Hepatocyte (in vitro differentiated cells): ENCODE data around the gene SRRM3. TPM values are rescaled to one million over a fixed set of nuclear protein-coding genes. Genes with fewer than 3 reads are reported as not detected.

ENCODE experiments used
- DNase-seq: peaks from one replicate; pipeline ENCODE4 v3.0.0-alpha.2; 2016; ENCODE audit warnings: low spot score
- H2AFZ ChIP-seq: fragments of 200-600 bp; sonication (generic); 2 replicates; pipeline ENCODE4 v1.6.0; 2016; ENCODE audit warnings: antibody characterized with exemption, mild to moderate bottlenecking
- H3K27ac ChIP-seq: fragments of 200-600 bp; sonication (generic); 2 replicates; pipeline ENCODE4 v1.5.1; 2016; ENCODE audit warnings: mild to moderate bottlenecking
- H3K27me3 ChIP-seq: fragments of 200-600 bp; sonication (generic); 2 replicates; pipeline ENCODE4 v1.6.1; 2016
- H3K36me3 ChIP-seq: fragments of 200-600 bp; sonication (generic); replicated peaks from 2 replicates; pipeline ENCODE4 v1.5.1; 2016; ENCODE audit warnings: low read depth; ENCODE audit not compliant: insufficient read depth
- H3K4me1 ChIP-seq: fragments of 200-600 bp; sonication (generic); 2 replicates; pipeline ENCODE4 v1.5.1; 2016; ENCODE audit warnings: mild to moderate bottlenecking, moderate library complexity; ENCODE audit not compliant: insufficient read depth
- H3K4me2 ChIP-seq: fragments of 200-600 bp; sonication (generic); 2 replicates; pipeline ENCODE4 v1.6.0; 2016
- H3K4me3 ChIP-seq: fragments of 200-600 bp; sonication (generic); 2 replicates; pipeline ENCODE4 v1.5.1; 2016; ENCODE audit warnings: mild to moderate bottlenecking
- H3K79me2 ChIP-seq: fragments of 200-600 bp; sonication (generic); 2 replicates; pipeline ENCODE4 v1.6.0; 2017; ENCODE audit warnings: mild to moderate bottlenecking
- H3K9me2 ChIP-seq: fragments of 200-600 bp; sonication (generic); replicated peaks from 2 replicates; pipeline ENCODE4 v1.6.0; 2017; ENCODE audit warnings: mild to moderate bottlenecking; ENCODE audit not compliant: insufficient read depth
- H3K9me3 ChIP-seq: fragments of 200-600 bp; sonication (generic); 2 replicates; pipeline ENCODE4 v1.5.1; 2016; ENCODE audit warnings: low read depth, mild to moderate bottlenecking
- H4K20me1 ChIP-seq: fragments of 200-600 bp; sonication (generic); 2 replicates; pipeline ENCODE4 v1.6.0; 2016; ENCODE audit warnings: mild to moderate bottlenecking; ENCODE audit not compliant: insufficient read depth, poor library complexity, severe bottlenecking
- EZH2 ChIP-seq: fragments of 200-600 bp; sonication (generic); IDR thresholded peaks from 2 replicates; pipeline ENCODE4 v1.6.1; 2016; ENCODE audit warnings: antibody characterized with exemption, mild to moderate bottlenecking, borderline replicate concordance
- EZH2phosphoT487 ChIP-seq: fragments of 200-600 bp; sonication (generic); IDR thresholded peaks from one replicate; pipeline ENCODE4 v1.6.1; 2018; ENCODE audit warnings: antibody characterized with exemption, mild to moderate bottlenecking, low read depth, moderate library complexity; ENCODE audit not compliant: unreplicated experiment, severe bottlenecking
- WGBS: methylation state at CpG from one replicate; pipeline ENCODE4 v1.1.6; 2016; ENCODE audit warnings: low lambda C conversion rate; ENCODE audit errors: missing lambda C conversion rate; 5-methylcytosine and 5-hydroxymethylcytosine counted together
- polyA plus RNA-seq: library from polyadenylated mRNA; unstranded; fragments of >200 nt; fragmentation: Nextera tagmentation; extraction: Ambion mirVana; gene quantifications from 2 replicates; pipeline ENCODE4 v1.2.1, GENCODE V29; 2016
- total RNA-seq: library from RNA; depleted of rRNA; stranded (reverse); fragments of >200 nt; gene quantifications from 2 replicates; pipeline ENCODE4 v1.2.3, GENCODE V29; 2014
- TF ChIP-seq, protein P1 (sequence below): fragments of 200-600 bp; sonication (generic); IDR thresholded peaks from 2 replicates; pipeline ENCODE4 v1.5.1; 2016; ENCODE audit warnings: antibody characterized with exemption, mild to moderate bottlenecking; ENCODE audit not compliant: poor library complexity

The SRRM3 gene
- total and polyA plus RNA-seq, 2 experiments from 2014 or later: 1.5 to 2.3 TPM

DNA sequence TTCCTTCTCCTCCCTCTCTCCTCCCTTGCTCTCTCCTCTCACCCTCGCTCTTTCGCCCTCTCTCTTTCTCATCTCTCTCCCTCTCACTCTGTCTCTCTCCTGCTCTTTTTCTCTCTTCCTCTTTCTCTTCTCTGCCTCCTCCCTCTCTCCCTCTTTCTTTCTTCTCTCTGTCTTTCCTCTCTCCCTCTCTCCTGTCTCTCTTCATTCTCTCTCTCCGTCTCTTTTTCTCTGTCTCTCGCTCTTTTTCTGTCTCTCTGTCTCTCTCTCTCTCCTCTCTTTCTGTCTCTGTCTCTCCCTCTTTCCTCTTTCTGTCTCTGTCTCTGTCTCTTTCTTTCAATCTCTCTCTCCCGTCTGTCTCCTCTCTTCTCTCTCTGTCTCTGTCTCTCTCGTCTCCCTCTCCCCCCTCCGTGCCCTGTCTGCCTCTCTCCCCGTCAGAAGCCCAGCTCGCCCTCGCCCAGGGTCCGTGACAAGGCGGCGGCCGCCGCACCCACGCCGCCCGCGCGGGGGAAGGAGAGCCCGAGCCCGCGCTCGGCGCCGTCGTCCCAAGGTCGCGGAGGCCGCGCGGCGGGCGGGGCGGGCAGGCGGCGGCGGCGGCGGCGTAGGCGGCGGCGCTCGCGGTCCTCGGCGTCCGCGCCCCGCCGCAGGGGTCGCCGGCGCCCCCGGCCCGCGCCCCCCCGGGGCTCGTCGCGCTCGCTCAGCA, 79.5 kb downstream of the SRRM3 start:
- no peaks in the 10 kb centered on the region for H3K4me1 ChIP-seq
- H4K20me1 ChIP-seq: no peaks in the 10 kb centered on the region
- no peak for DNase-seq
- H3K9me2 ChIP-seq: no peaks in the 10 kb centered on the region
- 2% methylated on average over 13 of the region's 63 CpGs for WGBS
- H3K4me3 ChIP-seq: no peak overlapping the region
- H2AFZ ChIP-seq: peak overlapping the region; percentile 74
- no peaks in the 10 kb centered on the region for H3K36me3 ChIP-seq
- no peaks in the 10 kb centered on the region for H3K9me3 ChIP-seq
- TF ChIP-seq EZH2phosphoT487 (peak; percentile 93), EZH2 (peak; percentile 82)
- TF ChIP-seq, protein P1, sequence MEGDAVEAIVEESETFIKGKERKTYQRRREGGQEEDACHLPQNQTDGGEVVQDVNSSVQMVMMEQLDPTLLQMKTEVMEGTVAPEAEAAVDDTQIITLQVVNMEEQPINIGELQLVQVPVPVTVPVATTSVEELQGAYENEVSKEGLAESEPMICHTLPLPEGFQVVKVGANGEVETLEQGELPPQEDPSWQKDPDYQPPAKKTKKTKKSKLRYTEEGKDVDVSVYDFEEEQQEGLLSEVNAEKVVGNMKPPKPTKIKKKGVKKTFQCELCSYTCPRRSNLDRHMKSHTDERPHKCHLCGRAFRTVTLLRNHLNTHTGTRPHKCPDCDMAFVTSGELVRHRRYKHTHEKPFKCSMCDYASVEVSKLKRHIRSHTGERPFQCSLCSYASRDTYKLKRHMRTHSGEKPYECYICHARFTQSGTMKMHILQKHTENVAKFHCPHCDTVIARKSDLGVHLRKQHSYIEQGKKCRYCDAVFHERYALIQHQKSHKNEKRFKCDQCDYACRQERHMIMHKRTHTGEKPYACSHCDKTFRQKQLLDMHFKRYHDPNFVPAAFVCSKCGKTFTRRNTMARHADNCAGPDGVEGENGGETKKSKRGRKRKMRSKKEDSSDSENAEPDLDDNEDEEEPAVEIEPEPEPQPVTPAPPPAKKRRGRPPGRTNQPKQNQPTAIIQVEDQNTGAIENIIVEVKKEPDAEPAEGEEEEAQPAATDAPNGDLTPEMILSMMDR: no peak
- no peak overlapping the region for H3K27ac ChIP-seq
- peak overlapping the region; percentile 89 for H3K4me2 ChIP-seq
- H3K27me3 ChIP-seq: peaks cover 46% of the 10 kb centered on the region
- no peaks in the 10 kb centered on the region for H3K79me2 ChIP-seq

DNA sequence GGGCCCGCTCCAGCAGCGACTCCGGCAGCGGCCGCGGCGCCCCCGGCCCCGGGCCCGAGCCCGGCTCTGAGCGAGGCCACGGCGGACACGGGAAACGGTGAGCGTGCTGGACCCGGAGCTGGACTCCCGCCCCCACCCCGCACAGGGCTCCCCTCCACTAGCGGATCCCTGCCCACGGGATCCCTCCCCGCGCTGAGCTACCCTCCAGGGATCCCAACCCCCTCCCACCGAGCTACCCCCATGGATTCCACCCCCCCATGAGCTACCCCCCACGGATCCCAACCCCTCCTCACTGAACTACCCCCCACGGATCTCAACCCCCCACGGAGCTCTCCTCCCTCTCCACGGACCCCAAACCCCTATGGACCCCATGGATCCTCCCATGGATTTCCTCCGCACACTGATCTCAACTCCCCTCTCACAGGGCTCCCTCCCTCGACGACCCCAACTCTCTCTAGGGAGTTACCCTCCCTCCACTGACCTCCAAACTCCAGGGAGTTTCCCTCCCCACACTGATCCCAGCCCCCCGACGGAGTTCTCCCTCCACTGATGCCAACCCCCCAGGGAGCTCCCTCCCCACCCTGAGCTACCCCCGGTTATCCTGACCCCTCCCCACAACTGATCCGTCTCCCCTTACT, 80.1 kb downstream of the SRRM3 start:
- WGBS: 1% methylated on average over 24 of the region's 36 CpGs
- Histone ChIP-seq H3K27ac (no peak overlapping the region), H3K9me3 (no peaks in the 10 kb centered on the region), H2AFZ (no peak overlapping the region), H3K9me2 (no peaks in the 10 kb centered on the region), H3K4me1 (no peaks in the 10 kb centered on the region), H4K20me1 (no peaks in the 10 kb centered on the region), H3K4me3 (peak overlapping the region; percentile 39), H3K36me3 (no peaks in the 10 kb centered on the region), H3K4me2 (peak overlapping the region; percentile 80), H3K79me2 (no peaks in the 10 kb centered on the region), H3K27me3 (peaks cover 46% of the 10 kb centered on the region)
- TF ChIP-seq EZH2 (peak; percentile 4), EZH2phosphoT487 (no peak)
- TF ChIP-seq, protein P1: no peak
- DNase-seq: no peak

DNA sequence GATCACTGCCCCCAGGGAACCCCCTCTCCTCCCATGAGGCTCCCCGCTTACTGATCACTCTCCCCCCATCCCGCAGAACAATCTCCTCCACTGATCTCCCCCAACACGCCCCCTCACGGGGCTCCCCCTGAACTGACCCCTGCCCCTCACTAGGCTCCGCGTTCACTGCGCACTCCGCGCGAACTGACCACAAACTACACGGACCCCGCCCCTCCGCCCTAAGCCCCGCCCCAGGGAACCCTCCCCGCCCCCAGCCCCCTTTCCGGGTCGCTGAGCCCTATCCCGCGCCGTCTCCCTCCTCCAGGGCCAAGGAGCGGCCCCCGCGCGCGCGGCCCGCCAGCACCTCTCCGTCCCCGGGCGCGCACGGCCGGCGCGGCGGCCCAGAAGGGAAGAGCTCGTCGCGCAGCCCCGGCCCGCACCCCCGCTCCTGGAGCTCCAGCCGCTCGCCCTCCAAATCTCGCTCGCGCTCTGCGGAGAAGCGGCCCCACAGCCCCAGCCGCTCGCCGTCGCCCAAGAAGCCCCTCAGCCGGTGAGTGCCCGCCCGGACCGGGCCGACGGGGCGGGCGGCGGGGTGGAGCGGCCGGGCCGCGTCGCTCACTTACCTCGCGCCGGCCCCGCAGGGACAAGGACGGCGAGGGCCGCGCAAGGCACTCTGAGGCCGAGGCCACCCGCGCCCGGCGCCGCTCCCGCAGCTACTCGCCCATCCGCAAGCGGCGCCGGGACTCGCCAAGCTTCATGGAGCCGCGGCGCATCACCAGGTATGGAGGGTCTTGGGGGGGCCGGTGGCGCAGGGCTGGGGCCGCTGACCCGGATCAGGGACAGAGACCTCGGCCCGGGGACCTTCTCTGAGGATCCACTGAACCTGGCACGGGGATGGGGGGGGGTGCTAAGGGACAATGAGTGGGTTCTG, 80.9 kb downstream of the SRRM3 start:
- peaks cover 46% of the 10 kb centered on the region for H3K27me3 ChIP-seq
- TF ChIP-seq EZH2phosphoT487: peak; percentile 25
- TF ChIP-seq, protein P1: no peak
- peak; percentile 96 for TF ChIP-seq EZH2
- H3K4me3 ChIP-seq: peak overlapping the region; percentile 39
- no peaks in the 10 kb centered on the region for H3K4me1 ChIP-seq
- H3K27ac ChIP-seq: no peak overlapping the region
- no peaks in the 10 kb centered on the region for H3K9me3 ChIP-seq
- no peaks in the 10 kb centered on the region for H4K20me1 ChIP-seq
- no peaks in the 10 kb centered on the region for H3K9me2 ChIP-seq
- 3% methylated on average over 52 of the region's 98 CpGs for WGBS
- no peaks in the 10 kb centered on the region for H3K79me2 ChIP-seq
- H3K4me2 ChIP-seq: peak overlapping the region; percentile 80
- no peak for DNase-seq
- no peaks in the 10 kb centered on the region for H3K36me3 ChIP-seq
- peak overlapping the region; percentile 44 for H2AFZ ChIP-seq
